Hepatocyte (in vitro differentiated cells): ENCODE results near the gene EPHB1.

ENCODE experiments used
- EZH2 ChIP-seq: fragments of 200-600 bp; sonication (generic); IDR thresholded peaks from 2 replicates; pipeline ENCODE4 v1.6.1; 2016; ENCODE audit warnings: antibody characterized with exemption, mild to moderate bottlenecking, borderline replicate concordance
- EZH2phosphoT487 ChIP-seq: fragments of 200-600 bp; sonication (generic); IDR thresholded peaks from one replicate; pipeline ENCODE4 v1.6.1; 2018; ENCODE audit warnings: antibody characterized with exemption, mild to moderate bottlenecking, low read depth, moderate library complexity; ENCODE audit not compliant: unreplicated experiment, severe bottlenecking
- TF ChIP-seq, protein P1 (sequence below): fragments of 200-600 bp; sonication (generic); IDR thresholded peaks from 2 replicates; pipeline ENCODE4 v1.5.1; 2016; ENCODE audit warnings: antibody characterized with exemption, mild to moderate bottlenecking; ENCODE audit not compliant: poor library complexity

DNA sequence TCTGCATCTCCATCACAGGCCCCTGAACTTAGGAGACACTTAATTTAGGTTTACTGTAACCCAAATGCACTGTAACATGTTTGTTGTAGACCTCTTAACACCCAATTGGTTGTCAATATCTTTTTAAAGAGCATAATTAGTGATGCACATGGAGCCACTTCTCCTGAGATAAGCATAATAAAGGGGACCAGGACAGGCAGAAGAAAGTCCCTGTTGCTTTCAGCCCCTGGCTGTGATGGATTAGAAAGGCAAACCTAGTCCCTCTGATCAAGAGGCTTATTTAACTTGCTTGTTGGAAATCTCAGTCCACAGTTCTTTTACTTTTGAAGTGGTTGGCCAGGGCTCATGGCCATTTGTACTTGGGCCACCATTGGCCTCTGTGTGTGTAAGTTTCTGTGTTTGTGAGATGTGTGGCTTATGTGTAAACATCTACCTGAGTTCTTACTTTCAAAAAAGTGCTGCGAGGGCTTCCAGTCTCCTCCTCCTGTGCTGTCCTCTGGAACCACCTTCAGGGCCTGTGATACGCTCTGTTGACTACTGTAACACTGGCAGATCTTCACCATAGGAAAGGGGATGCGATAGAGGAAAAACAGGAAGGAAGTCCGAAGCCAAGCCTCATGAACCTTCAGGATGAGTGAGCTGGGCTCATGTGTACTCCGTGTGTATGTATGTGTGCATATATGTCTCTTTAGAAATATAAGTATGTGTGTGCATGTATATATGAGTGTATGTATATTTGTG lies 136.2 kb downstream of the EPHB1 start:
- TF ChIP-seq, protein P1, sequence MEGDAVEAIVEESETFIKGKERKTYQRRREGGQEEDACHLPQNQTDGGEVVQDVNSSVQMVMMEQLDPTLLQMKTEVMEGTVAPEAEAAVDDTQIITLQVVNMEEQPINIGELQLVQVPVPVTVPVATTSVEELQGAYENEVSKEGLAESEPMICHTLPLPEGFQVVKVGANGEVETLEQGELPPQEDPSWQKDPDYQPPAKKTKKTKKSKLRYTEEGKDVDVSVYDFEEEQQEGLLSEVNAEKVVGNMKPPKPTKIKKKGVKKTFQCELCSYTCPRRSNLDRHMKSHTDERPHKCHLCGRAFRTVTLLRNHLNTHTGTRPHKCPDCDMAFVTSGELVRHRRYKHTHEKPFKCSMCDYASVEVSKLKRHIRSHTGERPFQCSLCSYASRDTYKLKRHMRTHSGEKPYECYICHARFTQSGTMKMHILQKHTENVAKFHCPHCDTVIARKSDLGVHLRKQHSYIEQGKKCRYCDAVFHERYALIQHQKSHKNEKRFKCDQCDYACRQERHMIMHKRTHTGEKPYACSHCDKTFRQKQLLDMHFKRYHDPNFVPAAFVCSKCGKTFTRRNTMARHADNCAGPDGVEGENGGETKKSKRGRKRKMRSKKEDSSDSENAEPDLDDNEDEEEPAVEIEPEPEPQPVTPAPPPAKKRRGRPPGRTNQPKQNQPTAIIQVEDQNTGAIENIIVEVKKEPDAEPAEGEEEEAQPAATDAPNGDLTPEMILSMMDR = no peak
- TF ChIP-seq EZH2 (no peak), EZH2phosphoT487 (no peak)
